LNCAP (cell line): Measurements from ENCODE around the gene C11orf24.

Experiments
- TF ChIP-seq, protein P1 (sequence below): fragments of 450-650 bp; IDR thresholded peaks from 2 replicates; pipeline ENCODE4 v1.5.1; 2017; ENCODE audit warnings: mild to moderate bottlenecking

Gene C11orf24

DNA sequence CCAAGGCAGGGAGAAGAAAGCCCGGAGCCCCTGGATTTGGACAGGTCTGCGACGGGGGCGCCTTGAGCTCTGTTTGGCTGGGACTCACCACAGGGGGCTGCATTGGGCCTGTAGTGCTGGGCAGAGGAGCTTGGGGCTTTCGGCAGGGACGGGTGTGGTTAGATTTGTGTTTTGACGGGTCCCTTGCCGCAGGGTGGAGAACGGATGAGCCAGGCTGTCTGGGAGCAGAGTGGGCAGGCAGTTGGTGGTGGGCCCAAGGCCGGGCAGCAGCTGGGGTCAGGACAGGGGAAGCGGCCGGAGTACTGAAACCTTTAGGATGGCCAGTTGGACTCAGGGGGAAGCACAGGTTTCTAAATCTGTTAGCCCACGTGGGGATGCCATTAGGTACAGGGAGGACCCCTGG lies 13.4 kb downstream of the C11orf24 start:
- TF ChIP-seq, protein P1, sequence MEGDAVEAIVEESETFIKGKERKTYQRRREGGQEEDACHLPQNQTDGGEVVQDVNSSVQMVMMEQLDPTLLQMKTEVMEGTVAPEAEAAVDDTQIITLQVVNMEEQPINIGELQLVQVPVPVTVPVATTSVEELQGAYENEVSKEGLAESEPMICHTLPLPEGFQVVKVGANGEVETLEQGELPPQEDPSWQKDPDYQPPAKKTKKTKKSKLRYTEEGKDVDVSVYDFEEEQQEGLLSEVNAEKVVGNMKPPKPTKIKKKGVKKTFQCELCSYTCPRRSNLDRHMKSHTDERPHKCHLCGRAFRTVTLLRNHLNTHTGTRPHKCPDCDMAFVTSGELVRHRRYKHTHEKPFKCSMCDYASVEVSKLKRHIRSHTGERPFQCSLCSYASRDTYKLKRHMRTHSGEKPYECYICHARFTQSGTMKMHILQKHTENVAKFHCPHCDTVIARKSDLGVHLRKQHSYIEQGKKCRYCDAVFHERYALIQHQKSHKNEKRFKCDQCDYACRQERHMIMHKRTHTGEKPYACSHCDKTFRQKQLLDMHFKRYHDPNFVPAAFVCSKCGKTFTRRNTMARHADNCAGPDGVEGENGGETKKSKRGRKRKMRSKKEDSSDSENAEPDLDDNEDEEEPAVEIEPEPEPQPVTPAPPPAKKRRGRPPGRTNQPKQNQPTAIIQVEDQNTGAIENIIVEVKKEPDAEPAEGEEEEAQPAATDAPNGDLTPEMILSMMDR, result no peak

DNA sequence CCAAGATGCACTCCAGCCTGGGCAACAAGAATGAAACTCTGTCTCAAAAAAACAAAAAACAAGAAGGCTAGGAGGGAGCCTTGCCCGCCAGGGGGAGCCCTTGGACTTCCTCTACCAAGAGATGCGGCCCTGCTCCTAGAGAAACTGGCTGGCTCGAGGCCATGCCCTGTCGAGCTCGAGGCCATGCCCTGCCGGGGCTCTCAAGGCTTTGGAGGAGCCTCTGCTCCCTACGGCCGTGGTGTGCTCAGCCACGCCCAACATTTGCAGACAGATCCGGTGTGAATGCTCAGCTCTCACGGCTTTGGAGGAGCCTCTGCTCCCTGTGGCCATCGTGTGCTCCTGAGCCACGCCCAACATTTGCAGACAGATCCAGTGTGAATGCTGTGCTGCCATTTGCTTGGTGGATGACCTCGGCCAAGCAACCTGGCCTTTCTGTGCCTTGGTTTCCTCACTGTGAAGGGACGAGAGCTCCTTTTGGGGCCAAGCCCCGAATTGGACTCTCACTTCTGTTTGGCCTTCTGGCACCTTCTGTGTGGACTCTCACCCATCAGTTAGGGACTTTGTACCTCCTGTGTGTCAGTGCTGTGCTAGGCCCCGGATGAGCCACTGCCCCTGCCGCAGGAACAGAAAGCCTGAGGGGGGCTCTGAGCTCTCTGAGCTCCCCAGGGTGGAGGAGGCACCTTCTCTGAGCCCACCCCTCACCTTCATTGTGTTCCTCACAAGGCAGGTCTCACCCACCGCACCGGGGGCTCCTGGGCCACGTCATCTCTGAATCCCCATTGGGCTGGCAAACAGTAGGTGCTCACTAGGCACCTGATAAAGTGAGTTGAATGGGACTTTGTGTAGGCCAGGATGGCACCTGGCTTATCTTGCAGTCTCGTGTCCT lies 14.1 kb downstream of the C11orf24 start:
- TF ChIP-seq, protein P1, result peak; percentile 78

DNA sequence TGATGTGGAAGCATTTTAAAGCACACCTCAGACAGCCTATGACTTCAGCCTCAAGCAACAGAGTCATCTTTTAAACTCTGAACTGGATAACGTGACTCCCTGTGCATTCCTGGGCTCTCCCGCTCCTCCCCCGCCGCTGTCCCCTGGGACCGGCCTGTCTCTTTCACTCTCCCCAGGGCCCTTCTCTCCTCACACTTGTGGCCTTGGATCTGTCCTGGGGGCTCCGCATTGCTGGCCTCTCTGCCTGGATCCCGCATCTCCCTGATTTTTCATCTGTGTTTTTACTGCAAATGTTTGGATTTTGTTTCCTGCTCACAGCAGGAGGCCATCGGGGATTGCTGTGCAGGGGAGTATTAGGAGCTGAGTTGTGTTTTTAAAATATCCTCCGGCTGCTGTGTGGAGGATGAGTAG lies 15.4 kb downstream of the C11orf24 start:
- TF ChIP-seq, protein P1, result no peak

DNA sequence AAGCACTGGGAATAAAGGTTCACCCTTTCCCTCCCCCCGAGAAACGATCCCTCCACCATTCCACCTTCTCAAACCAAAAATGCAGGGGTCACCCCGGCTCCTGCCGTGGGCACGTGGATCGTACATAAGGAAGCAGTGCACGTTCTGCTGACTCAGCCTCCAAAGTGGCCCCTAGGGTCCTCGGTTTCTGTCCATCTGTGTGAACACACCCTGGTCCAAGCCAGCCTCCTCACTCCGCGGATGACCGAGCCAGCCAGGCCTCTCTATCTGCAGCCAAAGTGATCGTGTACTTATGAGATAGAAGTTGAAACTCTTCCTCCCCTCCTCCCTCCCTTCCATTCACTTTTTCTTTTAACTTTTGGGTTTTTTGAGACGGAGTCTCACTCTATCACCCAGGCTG lies 16.2 kb downstream of the C11orf24 start:
- TF ChIP-seq, protein P1, result no peak

DNA sequence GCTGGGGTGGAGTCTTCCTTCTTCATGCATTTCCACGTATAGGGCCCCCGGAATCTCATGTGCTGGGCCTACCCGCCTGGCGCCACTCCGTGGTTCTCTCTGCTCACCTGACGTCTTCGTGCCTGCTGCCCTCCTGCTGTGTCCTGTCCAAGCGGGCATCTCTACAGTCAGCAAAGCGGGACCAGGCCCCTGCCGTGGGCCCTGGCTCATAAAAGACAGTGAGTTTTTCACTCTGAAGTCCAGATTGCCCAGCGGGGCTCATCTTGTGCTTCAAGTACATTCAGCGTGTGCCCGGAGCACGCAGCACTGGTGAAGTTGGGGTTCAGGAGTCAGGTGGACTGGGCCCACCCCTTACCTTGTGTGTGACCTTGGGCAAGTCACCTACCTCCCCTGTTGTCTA lies 17.4 kb downstream of the C11orf24 start:
- TF ChIP-seq, protein P1, result no peak

DNA sequence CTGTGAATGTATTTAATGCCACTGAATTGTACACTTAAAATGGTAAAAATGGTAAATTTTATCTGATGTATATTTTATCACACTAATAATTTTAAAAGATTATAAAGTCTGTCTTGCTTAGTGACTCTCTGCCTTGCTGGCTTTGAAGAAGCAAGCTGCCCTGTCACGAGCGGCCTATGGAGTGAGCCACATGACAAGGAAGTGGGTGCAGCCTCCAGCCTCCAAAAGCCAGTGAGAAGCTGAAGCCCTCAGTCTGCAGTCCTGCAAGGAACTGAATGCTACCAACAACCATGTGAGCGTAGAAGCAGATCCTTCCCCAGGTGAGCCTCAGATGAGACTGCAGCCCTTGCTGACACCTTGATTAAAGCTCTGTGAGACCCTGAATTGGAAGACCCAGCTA lies 20.0 kb downstream of the C11orf24 start:
- TF ChIP-seq, protein P1, result no peak

DNA sequence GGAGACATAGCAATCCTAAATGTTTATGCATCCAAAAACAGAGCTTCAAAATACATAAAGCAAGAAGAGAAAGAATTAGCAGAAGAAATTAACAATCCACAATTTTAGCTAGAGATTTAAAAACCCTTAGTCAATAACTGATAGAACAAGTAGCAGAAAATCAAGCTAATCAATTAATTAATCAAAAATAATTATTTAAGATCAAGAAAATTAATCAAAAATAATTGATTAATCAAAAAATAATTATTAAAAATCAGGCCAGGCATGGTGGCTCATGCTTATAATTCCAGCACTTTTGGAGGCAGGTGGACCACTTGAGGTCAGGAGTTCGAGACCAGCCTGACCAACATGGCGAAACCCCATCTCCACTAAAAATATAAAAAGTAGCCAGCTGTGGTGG lies 29.2 kb downstream of the C11orf24 start:
- TF ChIP-seq, protein P1, result no peak

DNA sequence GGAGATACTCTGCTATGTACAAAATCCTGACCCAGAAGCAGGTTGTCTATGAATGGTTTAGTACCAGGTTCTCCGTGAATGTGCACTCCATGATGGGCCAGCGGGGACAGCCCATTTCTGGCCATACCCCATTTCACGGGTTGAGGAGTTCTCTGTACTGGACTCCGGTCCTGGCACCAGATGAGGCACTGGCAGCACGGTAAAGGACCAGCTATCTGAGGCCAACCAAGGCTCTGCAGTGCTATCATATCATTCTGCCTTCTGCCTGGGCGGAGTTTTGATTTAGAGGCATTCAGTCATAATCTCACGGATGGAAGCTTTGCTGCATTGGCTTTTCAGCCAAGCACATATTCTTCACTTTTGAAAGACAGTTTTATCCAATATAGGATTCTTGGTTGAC lies 40.2 kb downstream of the C11orf24 start:
- TF ChIP-seq, protein P1, result no peak
